ENCODE data around the gene BACE2.

DNA sequence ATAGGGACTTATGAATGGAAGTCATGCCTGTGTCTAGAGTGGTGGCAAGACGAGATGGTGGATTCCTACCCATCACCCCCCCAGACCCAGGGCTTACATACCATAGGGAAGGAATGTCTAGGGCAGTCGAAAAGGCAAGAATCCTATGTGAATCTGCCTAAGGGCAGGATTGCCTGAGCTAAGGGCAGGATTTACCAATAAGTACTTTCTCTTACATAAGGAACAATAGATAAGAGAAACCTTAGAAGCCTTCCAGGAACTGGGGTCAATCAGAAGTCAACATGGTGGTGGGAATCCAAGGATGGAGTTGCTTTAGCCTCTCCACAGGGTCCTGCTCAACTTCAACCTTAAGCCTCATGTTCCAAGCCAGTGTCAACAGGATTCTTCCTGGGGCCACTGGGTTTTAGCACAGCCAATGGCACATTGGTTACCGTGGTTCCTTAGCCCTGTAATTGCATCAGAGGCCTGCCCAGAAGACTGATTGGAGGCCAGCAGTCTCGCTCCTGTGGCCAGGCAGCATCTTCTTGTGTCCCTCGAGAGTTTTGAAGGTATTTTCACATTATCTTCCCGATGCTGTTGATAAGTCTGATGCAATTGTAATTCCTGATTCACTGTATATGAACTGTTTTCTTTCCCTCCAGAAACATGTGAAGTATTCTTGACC lies 20.7 kb downstream of the BACE2 start:
- TF ChIP-seq, protein P1, sequence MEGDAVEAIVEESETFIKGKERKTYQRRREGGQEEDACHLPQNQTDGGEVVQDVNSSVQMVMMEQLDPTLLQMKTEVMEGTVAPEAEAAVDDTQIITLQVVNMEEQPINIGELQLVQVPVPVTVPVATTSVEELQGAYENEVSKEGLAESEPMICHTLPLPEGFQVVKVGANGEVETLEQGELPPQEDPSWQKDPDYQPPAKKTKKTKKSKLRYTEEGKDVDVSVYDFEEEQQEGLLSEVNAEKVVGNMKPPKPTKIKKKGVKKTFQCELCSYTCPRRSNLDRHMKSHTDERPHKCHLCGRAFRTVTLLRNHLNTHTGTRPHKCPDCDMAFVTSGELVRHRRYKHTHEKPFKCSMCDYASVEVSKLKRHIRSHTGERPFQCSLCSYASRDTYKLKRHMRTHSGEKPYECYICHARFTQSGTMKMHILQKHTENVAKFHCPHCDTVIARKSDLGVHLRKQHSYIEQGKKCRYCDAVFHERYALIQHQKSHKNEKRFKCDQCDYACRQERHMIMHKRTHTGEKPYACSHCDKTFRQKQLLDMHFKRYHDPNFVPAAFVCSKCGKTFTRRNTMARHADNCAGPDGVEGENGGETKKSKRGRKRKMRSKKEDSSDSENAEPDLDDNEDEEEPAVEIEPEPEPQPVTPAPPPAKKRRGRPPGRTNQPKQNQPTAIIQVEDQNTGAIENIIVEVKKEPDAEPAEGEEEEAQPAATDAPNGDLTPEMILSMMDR (IDR thresholded peaks at IDR 0.05; ENCODE audit: insufficient read depth, low read length, poor library complexity, severe bottlenecking), result no peak
- TF ChIP-seq EZH2phosphoT487 (conservative IDR thresholded peaks at IDR 0.05; ENCODE audit: low read length), result no peak
